ENCODE results near the gene ATG16L1. TPM values are rescaled to one million over a fixed set of nuclear protein-coding genes. Genes with fewer than 3 reads are reported as not detected.

ATG16L1 gene
- total and polyA plus RNA-seq, 2 experiments from 2014 or later = 15.3 to 37.9 TPM

DNA sequence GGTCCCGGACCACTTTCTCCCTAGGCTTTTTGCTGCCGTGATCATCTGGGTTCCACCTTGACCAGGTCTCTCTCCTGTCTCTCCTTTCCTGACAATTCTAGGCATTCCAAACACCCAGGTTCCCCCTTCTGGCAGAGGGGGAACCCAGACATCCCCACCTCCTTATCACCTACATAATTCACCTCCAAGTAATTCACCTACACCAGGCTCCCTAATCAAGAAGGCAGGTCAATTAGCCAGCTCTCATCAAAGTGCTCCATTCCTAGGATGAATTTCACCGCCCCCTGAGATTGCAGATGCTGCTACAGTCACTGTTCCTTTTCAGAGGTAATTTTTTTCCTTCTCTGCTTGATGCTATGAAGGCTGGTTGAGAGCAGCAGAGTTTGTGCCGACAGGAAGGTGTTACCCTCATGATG is 42.3 kb upstream of the ATG16L1 start:
- H3K27ac ChIP-seq (ENCODE audit: low read depth) = peak overlapping the region; percentile 90; the same call in 1 of the 2 replicates
- H3K4me1 ChIP-seq (ENCODE audit: insufficient read depth) = peaks cover 20% of the 10 kb centered on the region
- H4K20me1 ChIP-seq (replicated peaks; ENCODE audit: insufficient read depth) = no peaks in the 10 kb centered on the region
- TF ChIP-seq CREB1 (CRISPR knock-in tag; IDR thresholded peaks at IDR 0.05; ENCODE audit: low read depth) = no peak
- no peak for TF ChIP-seq ZNF114 (CRISPR knock-in tag; IDR thresholded peaks at IDR 0.05)
- TF ChIP-seq, protein P1, sequence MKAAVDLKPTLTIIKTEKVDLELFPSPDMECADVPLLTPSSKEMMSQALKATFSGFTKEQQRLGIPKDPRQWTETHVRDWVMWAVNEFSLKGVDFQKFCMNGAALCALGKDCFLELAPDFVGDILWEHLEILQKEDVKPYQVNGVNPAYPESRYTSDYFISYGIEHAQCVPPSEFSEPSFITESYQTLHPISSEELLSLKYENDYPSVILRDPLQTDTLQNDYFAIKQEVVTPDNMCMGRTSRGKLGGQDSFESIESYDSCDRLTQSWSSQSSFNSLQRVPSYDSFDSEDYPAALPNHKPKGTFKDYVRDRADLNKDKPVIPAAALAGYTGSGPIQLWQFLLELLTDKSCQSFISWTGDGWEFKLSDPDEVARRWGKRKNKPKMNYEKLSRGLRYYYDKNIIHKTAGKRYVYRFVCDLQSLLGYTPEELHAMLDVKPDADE (IDR thresholded peaks at IDR 0.05) = no peak
- TF ChIP-seq, protein P2, sequence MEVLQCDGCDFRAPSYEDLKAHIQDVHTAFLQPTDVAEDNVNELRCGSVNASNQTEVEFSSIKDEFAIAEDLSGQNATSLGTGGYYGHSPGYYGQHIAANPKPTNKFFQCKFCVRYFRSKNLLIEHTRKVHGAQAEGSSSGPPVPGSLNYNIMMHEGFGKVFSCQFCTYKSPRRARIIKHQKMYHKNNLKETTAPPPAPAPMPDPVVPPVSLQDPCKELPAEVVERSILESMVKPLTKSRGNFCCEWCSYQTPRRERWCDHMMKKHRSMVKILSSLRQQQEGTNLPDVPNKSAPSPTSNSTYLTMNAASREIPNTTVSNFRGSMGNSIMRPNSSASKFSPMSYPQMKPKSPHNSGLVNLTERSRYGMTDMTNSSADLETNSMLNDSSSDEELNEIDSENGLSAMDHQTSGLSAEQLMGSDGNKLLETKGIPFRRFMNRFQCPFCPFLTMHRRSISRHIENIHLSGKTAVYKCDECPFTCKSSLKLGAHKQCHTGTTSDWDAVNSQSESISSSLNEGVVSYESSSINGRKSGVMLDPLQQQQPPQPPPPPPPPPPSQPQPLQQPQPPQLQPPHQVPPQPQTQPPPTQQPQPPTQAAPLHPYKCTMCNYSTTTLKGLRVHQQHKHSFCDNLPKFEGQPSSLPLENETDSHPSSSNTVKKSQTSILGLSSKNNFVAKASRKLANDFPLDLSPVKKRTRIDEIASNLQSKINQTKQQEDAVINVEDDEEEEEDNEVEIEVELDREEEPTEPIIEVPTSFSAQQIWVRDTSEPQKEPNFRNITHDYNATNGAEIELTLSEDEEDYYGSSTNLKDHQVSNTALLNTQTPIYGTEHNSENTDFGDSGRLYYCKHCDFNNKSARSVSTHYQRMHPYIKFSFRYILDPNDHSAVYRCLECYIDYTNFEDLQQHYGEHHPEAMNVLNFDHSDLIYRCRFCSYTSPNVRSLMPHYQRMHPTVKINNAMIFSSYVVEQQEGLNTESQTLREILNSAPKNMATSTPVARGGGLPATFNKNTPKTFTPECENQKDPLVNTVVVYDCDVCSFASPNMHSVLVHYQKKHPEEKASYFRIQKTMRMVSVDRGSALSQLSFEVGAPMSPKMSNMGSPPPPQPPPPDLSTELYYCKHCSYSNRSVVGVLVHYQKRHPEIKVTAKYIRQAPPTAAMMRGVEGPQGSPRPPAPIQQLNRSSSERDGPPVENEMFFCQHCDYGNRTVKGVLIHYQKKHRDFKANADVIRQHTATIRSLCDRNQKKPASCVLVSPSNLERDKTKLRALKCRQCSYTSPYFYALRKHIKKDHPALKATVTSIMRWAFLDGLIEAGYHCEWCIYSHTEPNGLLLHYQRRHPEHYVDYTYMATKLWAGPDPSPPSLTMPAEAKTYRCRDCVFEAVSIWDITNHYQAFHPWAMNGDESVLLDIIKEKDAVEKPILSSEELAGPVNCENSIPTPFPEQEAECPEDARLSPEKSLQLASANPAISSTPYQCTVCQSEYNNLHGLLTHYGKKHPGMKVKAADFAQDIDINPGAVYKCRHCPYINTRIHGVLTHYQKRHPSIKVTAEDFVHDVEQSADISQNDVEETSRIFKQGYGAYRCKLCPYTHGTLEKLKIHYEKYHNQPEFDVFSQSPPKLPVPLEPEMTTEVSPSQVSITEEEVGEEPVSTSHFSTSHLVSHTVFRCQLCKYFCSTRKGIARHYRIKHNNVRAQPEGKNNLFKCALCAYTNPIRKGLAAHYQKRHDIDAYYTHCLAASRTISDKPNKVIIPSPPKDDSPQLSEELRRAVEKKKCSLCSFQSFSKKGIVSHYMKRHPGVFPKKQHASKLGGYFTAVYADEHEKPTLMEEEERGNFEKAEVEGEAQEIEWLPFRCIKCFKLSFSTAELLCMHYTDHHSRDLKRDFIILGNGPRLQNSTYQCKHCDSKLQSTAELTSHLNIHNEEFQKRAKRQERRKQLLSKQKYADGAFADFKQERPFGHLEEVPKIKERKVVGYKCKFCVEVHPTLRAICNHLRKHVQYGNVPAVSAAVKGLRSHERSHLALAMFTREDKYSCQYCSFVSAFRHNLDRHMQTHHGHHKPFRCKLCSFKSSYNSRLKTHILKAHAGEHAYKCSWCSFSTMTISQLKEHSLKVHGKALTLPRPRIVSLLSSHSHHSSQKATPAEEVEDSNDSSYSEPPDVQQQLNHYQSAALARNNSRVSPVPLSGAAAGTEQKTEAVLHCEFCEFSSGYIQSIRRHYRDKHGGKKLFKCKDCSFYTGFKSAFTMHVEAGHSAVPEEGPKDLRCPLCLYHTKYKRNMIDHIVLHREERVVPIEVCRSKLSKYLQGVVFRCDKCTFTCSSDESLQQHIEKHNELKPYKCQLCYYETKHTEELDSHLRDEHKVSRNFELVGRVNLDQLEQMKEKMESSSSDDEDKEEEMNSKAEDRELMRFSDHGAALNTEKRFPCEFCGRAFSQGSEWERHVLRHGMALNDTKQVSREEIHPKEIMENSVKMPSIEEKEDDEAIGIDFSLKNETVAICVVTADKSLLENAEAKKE (CRISPR knock-in tag; IDR thresholded peaks at IDR 0.05) = no peak
- TF ChIP-seq JUNB (IDR thresholded peaks at IDR 0.05; ENCODE audit: unreplicated experiment) = no peak
- TF ChIP-seq EZH2 (IDR thresholded peaks at IDR 0.05; ENCODE audit: low read depth, unreplicated experiment) = no peak
- TF ChIP-seq ZNF331 (CRISPR knock-in tag; IDR thresholded peaks at IDR 0.05; ENCODE audit: low read depth) = no peak
- TF ChIP-seq, protein P3, sequence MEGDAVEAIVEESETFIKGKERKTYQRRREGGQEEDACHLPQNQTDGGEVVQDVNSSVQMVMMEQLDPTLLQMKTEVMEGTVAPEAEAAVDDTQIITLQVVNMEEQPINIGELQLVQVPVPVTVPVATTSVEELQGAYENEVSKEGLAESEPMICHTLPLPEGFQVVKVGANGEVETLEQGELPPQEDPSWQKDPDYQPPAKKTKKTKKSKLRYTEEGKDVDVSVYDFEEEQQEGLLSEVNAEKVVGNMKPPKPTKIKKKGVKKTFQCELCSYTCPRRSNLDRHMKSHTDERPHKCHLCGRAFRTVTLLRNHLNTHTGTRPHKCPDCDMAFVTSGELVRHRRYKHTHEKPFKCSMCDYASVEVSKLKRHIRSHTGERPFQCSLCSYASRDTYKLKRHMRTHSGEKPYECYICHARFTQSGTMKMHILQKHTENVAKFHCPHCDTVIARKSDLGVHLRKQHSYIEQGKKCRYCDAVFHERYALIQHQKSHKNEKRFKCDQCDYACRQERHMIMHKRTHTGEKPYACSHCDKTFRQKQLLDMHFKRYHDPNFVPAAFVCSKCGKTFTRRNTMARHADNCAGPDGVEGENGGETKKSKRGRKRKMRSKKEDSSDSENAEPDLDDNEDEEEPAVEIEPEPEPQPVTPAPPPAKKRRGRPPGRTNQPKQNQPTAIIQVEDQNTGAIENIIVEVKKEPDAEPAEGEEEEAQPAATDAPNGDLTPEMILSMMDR (conservative IDR thresholded peaks at IDR 0.05; ENCODE audit: low read depth in 2 of 2) = no peak
- no peak for TF ChIP-seq NANOG (IDR thresholded peaks at IDR 0.05; ENCODE audit: borderline replicate concordance)
- TF ChIP-seq, protein P4, sequence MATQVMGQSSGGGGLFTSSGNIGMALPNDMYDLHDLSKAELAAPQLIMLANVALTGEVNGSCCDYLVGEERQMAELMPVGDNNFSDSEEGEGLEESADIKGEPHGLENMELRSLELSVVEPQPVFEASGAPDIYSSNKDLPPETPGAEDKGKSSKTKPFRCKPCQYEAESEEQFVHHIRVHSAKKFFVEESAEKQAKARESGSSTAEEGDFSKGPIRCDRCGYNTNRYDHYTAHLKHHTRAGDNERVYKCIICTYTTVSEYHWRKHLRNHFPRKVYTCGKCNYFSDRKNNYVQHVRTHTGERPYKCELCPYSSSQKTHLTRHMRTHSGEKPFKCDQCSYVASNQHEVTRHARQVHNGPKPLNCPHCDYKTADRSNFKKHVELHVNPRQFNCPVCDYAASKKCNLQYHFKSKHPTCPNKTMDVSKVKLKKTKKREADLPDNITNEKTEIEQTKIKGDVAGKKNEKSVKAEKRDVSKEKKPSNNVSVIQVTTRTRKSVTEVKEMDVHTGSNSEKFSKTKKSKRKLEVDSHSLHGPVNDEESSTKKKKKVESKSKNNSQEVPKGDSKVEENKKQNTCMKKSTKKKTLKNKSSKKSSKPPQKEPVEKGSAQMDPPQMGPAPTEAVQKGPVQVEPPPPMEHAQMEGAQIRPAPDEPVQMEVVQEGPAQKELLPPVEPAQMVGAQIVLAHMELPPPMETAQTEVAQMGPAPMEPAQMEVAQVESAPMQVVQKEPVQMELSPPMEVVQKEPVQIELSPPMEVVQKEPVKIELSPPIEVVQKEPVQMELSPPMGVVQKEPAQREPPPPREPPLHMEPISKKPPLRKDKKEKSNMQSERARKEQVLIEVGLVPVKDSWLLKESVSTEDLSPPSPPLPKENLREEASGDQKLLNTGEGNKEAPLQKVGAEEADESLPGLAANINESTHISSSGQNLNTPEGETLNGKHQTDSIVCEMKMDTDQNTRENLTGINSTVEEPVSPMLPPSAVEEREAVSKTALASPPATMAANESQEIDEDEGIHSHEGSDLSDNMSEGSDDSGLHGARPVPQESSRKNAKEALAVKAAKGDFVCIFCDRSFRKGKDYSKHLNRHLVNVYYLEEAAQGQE (IDR thresholded peaks at IDR 0.05; ENCODE audit: unreplicated experiment) = no peak
- TF ChIP-seq POLR2AphosphoS5 (IDR thresholded peaks at IDR 0.05; ENCODE audit: low read depth) = no peak
- no peak for TF ChIP-seq STAT1 (IDR thresholded peaks at IDR 0.05; ENCODE audit: unreplicated experiment)
- TF ChIP-seq EZH2phosphoT487 (IDR thresholded peaks at IDR 0.05; ENCODE audit: unreplicated experiment) = no peak
- ATAC-seq (no peak; the same call in 2 of the 3 replicates), DNase-seq (ENCODE audit: low spot score) (no peak)
- peaks cover under 1% of the 10 kb centered on the region for H3K36me3 Mint-ChIP-seq (ENCODE audit: low read depth)
- H3K4me2 ChIP-seq = peak overlapping the region; percentile 74
- H3K79me2 ChIP-seq (replicated peaks; ENCODE audit: insufficient read depth) = no peaks in the 10 kb centered on the region
- peaks cover 20% of the 10 kb centered on the region for H3K27me3 Mint-ChIP-seq (ENCODE audit: insufficient read depth, low read depth, poor library complexity)
- peaks cover 35% of the 10 kb centered on the region for H3K4me1 Mint-ChIP-seq
- H3K9me3 Mint-ChIP-seq = peaks cover 2% of the 10 kb centered on the region; the same call in 1 of the 3 replicates
- peak overlapping the region; percentile 82 for H3K27ac Mint-ChIP-seq
- H2AFZ ChIP-seq = peak overlapping the region; percentile 7; the same call in 1 of the 2 replicates
- H3F3A ChIP-seq (replicated peaks; ENCODE audit: low read depth) = peaks cover 8% of the 10 kb centered on the region; the same call in 1 of the 2 replicates
- peak overlapping the region; percentile 40 for H3K4me3 ChIP-seq
- H3K4me3 Mint-ChIP-seq = peak overlapping the region; percentile 46
- H3K27me3 ChIP-seq (ENCODE audit: insufficient read depth) = no peaks in the 10 kb centered on the region
- no peaks in the 10 kb centered on the region for H3K9me2 ChIP-seq (ENCODE audit: insufficient read depth)
- no peaks in the 10 kb centered on the region for H3K36me3 ChIP-seq (ENCODE audit: insufficient read depth)
